GM21825 (cell line): ENCODE measurements around the gene SNUPN.
A peak's percentile ranks its signal among the peaks of the same experiment; 100 is the strongest.
"Not testable (repeated sequence)": the region's sequence is repeated elsewhere in the genome, so short reads cannot be mapped to it uniquely, and the experiment has no call there.

Source experiments
- ATAC-seq: cut with Tn5 transposase; IDR thresholded peaks from one replicate; pipeline ENCODE4 v1.9.1; 2021; ENCODE audit warnings: mild to moderate bottlenecking, moderate library complexity; ENCODE audit not compliant: unreplicated experiment

SNUPN gene

GRCh38 chr15:75584121-75584520 is 41.4 kb downstream of the SNUPN start:
- ATAC-seq = no peak

- ATAC-seq = no peak
Measured at GRCh38 chr15:75583701-75584100, 41.8 kb downstream of the SNUPN start.

GRCh38 chr15:75582943-75583342 is 42.6 kb downstream of the SNUPN start:
- ATAC-seq = not testable (repeated sequence)

GRCh38 chr15:75578948-75579920 is 46.3 kb downstream of the SNUPN start, which contains the start of gene PTPN9:
TSS of gene PTPN9 (minus strand) at chr15:75579315. CDS start at chr15:75578776, 539 bp downstream.
- peak; percentile 70 for ATAC-seq

- no peak for ATAC-seq
Measured at GRCh38 chr15:75578173-75578947, 47.2 kb downstream of the SNUPN start.

- no peak for ATAC-seq
Measured at GRCh38 chr15:75577401-75578172, 47.9 kb downstream of the SNUPN start.

- ATAC-seq = no peak
Measured at GRCh38 chr15:75573648-75574384, 51.7 kb downstream of the SNUPN start.

GRCh38 chr15:75570126-75570845 is 55.2 kb downstream of the SNUPN start:
- no peak for ATAC-seq

- no peak for ATAC-seq
Measured at GRCh38 chr15:75565062-75565970, 60.2 kb downstream of the SNUPN start.

- ATAC-seq = no peak
Measured at GRCh38 chr15:75561888-75562287, 63.6 kb downstream of the SNUPN start.

GRCh38 chr15:75559360-75559759 is 66.2 kb downstream of the SNUPN start:
- ATAC-seq = not testable (repeated sequence)

- ATAC-seq = not testable (repeated sequence)
Measured at GRCh38 chr15:75558955-75559354, 66.6 kb downstream of the SNUPN start.

GRCh38 chr15:75554717-75555116 is 70.8 kb downstream of the SNUPN start:
- no peak for ATAC-seq

- ATAC-seq = no peak
Measured at GRCh38 chr15:75553659-75554058, 71.9 kb downstream of the SNUPN start.

GRCh38 chr15:75551091-75551490 is 74.4 kb downstream of the SNUPN start:
- no peak for ATAC-seq
